Neural cell (in vitro differentiated cells): ENCODE results near the gene DNAJC16.
"Not testable (repeated sequence)": the region's sequence is repeated elsewhere in the genome, so short reads cannot be mapped to it uniquely, and the experiment has no call there.

Experiments used
- CTCF ChIP-seq: fragments of 450-650 bp; IDR thresholded peaks from 2 replicates; pipeline ENCODE4 v1.5.1; 2014; ENCODE audit warnings: antibody characterized with exemption, mild to moderate bottlenecking, moderate library complexity; ENCODE audit not compliant: poor library complexity, severe bottlenecking
- EP300 ChIP-seq: fragments of 450-650 bp; conservative IDR thresholded peaks from 2 replicates; pipeline ENCODE4 v1.6.1; 2014; ENCODE audit warnings: antibody characterized with exemption, mild to moderate bottlenecking, moderate library complexity; ENCODE audit not compliant: poor library complexity, severe bottlenecking
- POLR2AphosphoS5 ChIP-seq: IDR thresholded peaks from 2 replicates; pipeline ENCODE4 v1.6.1; 2012
- RAD21 ChIP-seq: fragments of 450-650 bp; conservative IDR thresholded peaks from 2 replicates; pipeline ENCODE4 v1.6.1; 2014; ENCODE audit warnings: antibody characterized with exemption, mild to moderate bottlenecking, moderate library complexity
- SMC3 ChIP-seq: fragments of 450-650 bp; conservative IDR thresholded peaks from 2 replicates; pipeline ENCODE4 v1.6.1; 2014; ENCODE audit warnings: antibody characterized with exemption, mild to moderate bottlenecking, moderate library complexity; ENCODE audit not compliant: poor library complexity
- TF ChIP-seq, protein P1 (sequence below): IDR thresholded peaks from 2 replicates; pipeline ENCODE4 v1.6.1; 2012; ENCODE audit warnings: borderline replicate concordance

DNA sequence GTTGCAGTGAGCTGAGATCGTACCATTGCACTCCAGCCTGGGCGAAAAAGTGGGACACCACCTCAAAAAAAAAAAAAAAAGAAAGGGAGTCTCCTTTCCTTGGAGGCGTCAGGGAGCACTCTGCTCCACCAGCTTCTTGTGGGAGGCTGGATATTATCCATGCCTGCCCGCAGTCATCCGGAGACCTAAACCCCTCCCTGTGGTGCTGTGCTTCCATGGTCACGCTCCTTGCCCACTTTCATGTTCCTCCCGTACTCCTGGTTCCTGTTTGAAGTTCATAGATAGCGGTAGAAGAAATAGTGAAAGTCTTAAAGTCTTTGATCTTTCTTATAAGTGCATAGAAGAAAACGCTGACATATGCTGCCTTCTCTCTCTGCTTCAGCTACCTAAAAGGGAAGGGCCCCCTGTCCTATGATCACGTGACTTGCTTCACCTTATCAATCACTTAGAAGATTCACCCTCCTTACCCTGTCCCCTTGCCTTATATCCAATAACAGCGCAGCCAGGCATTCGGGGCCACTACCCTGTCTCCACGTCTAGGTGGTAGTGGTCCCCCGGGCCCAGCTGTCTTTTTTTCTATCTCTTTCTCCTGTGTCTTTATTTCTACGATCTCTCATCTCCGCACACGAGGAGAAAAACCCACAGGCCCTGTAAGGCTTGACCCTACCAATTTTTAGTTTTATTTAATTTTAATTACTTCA lies 5.3 kb upstream of the DNAJC16 start:
- not testable (repeated sequence) for TF ChIP-seq EP300, SMC3, CTCF, RAD21, POLR2AphosphoS5
- TF ChIP-seq, protein P1, sequence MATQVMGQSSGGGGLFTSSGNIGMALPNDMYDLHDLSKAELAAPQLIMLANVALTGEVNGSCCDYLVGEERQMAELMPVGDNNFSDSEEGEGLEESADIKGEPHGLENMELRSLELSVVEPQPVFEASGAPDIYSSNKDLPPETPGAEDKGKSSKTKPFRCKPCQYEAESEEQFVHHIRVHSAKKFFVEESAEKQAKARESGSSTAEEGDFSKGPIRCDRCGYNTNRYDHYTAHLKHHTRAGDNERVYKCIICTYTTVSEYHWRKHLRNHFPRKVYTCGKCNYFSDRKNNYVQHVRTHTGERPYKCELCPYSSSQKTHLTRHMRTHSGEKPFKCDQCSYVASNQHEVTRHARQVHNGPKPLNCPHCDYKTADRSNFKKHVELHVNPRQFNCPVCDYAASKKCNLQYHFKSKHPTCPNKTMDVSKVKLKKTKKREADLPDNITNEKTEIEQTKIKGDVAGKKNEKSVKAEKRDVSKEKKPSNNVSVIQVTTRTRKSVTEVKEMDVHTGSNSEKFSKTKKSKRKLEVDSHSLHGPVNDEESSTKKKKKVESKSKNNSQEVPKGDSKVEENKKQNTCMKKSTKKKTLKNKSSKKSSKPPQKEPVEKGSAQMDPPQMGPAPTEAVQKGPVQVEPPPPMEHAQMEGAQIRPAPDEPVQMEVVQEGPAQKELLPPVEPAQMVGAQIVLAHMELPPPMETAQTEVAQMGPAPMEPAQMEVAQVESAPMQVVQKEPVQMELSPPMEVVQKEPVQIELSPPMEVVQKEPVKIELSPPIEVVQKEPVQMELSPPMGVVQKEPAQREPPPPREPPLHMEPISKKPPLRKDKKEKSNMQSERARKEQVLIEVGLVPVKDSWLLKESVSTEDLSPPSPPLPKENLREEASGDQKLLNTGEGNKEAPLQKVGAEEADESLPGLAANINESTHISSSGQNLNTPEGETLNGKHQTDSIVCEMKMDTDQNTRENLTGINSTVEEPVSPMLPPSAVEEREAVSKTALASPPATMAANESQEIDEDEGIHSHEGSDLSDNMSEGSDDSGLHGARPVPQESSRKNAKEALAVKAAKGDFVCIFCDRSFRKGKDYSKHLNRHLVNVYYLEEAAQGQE: not testable (repeated sequence)
